ENCODE measurements around the gene TMC7.

DNA sequence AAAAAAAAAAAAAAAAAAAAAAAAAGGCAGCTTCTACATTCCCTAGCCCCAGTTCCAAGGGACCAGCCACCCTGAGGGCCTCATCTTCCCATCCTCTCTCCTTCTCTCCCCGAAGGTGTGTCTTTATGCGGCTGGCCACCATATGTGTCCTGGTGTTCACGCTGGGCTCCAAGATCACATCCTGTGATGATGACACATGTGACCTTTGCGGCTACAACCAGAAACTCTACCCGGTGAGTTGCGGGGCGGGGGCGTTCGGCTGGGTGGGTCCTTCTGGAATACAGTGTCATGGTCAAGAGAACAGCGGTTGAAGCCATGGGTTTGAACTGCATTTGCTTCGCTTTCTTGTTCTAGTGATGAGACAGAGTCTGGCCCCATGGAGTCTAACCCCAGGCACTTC is 61.0 kb downstream of the TMC7 start:
- TF ChIP-seq EZH2 (IDR thresholded peaks at IDR 0.05; ENCODE audit: borderline replicate concordance): no peak
- TF ChIP-seq, protein P1, sequence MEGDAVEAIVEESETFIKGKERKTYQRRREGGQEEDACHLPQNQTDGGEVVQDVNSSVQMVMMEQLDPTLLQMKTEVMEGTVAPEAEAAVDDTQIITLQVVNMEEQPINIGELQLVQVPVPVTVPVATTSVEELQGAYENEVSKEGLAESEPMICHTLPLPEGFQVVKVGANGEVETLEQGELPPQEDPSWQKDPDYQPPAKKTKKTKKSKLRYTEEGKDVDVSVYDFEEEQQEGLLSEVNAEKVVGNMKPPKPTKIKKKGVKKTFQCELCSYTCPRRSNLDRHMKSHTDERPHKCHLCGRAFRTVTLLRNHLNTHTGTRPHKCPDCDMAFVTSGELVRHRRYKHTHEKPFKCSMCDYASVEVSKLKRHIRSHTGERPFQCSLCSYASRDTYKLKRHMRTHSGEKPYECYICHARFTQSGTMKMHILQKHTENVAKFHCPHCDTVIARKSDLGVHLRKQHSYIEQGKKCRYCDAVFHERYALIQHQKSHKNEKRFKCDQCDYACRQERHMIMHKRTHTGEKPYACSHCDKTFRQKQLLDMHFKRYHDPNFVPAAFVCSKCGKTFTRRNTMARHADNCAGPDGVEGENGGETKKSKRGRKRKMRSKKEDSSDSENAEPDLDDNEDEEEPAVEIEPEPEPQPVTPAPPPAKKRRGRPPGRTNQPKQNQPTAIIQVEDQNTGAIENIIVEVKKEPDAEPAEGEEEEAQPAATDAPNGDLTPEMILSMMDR (IDR thresholded peaks at IDR 0.05; ENCODE audit: poor library complexity): no peak

All from hepatocyte (in vitro differentiated cells).